Erythroblast (primary cell): Measurements from ENCODE around the gene RBM19.

Experiments used
- DNase-seq, 2 experiments: peaks; one replicate each; lab custom pipeline; 2025; lab: John Stamatoyannopoulos, UW
- GATA1 ChIP-seq: IDR thresholded peaks from 2 replicates; pipeline ENCODE4 v1.6.1; 2011; ENCODE audit warnings: low read depth, mild to moderate bottlenecking, control low read depth, low read length, moderate library complexity
- POLR2A ChIP-seq: IDR thresholded peaks from 2 replicates; pipeline ENCODE4 v1.6.1; 2011; ENCODE audit warnings: mild to moderate bottlenecking, low read length

The RBM19 gene

GRCh38 chr12:113768850-113769249 lies 197.3 kb downstream of the RBM19 start:
- DNase-seq: no peak
- TF ChIP-seq POLR2A: no peak
- no peak for TF ChIP-seq GATA1

GRCh38 chr12:113766879-113767878 lies 198.9 kb downstream of the RBM19 start:
- TF ChIP-seq GATA1 (no peak), POLR2A (no peak)
- DNase-seq: no peak
